ENCODE results near the gene SVIL. TPM values are rescaled to one million over a fixed set of nuclear protein-coding genes. Genes with fewer than 3 reads are reported as not detected.
A peak's percentile ranks its signal among the peaks of the same experiment; 100 is the strongest.

Gene SVIL
- total RNA-seq, 1 experiment from 2014 or later, result 166 TPM

DNA sequence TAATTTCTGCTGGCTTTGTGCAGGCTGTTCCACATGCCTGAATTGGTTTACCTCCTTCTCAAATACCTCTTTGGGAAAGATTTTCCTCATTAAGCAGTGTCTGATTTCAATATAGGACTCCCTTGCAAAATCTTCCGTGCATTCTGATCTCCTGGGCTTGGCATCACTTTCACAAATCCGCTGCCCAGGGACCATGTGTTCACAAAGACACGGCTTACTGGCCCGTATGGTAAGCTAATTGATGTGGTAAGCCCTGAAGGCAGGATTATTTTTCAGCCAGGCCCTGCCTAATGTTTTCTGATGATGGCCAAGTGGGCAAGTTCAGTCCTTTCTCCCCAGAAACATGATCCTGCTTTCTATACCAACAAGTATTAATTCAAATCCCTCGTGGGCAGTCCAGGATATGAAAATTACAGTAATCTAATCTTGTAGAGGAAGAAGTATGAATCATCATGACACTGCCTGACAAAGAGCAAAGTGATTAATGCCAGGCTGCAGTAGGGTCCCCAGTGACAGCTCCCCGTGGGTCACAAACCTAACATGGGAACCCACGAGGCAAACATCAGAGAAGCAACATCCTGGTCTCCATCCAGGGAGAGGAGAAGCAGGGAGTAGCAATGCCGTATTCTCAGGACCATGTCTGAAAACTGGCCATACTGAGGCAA is 11.6 kb upstream of the SVIL start:
- Histone ChIP-seq H3K4me2 (peak overlapping the region; percentile 14), H3K79me2 (ENCODE audit: low read depth) (peaks cover 79% of the 10 kb centered on the region), H3F3A (ENCODE audit: insufficient read depth, low read depth) (peaks cover 21% of the 10 kb centered on the region), H3K27ac (peak overlapping the region; percentile 51), H3K4me3 (no peak overlapping the region), H3K4me1 (replicated peaks; ENCODE audit: insufficient read depth) (peaks cover 39% of the 10 kb centered on the region), H4K20me1 (ENCODE audit: insufficient read depth) (no peaks in the 10 kb centered on the region), H3K27me3 (ENCODE audit: insufficient read depth, low read depth) (no peaks in the 10 kb centered on the region), H3K9me3 (ENCODE audit: insufficient read depth, low read depth) (no peaks in the 10 kb centered on the region), H3K36me3 (ENCODE audit: low read depth) (no peaks in the 10 kb centered on the region), H3K9me2 (ENCODE audit: insufficient read depth) (no peaks in the 10 kb centered on the region), H2AFZ (no peak overlapping the region)
- TF ChIP-seq, protein P1, sequence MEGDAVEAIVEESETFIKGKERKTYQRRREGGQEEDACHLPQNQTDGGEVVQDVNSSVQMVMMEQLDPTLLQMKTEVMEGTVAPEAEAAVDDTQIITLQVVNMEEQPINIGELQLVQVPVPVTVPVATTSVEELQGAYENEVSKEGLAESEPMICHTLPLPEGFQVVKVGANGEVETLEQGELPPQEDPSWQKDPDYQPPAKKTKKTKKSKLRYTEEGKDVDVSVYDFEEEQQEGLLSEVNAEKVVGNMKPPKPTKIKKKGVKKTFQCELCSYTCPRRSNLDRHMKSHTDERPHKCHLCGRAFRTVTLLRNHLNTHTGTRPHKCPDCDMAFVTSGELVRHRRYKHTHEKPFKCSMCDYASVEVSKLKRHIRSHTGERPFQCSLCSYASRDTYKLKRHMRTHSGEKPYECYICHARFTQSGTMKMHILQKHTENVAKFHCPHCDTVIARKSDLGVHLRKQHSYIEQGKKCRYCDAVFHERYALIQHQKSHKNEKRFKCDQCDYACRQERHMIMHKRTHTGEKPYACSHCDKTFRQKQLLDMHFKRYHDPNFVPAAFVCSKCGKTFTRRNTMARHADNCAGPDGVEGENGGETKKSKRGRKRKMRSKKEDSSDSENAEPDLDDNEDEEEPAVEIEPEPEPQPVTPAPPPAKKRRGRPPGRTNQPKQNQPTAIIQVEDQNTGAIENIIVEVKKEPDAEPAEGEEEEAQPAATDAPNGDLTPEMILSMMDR (conservative IDR thresholded peaks at IDR 0.05), result no peak
- no peak for TF ChIP-seq EZH2 (IDR thresholded peaks at IDR 0.05; ENCODE audit: low read depth)
- CTCF ChIA-PET, result no interaction called here
- BruUV-seq (replicated peaks), result no TSS peak
- peak; percentile 57 to 71 for DNase-seq
- POLR2A ChIA-PET (ENCODE audit: unreplicated experiment), result interaction anchor here (0.5 to 0.6 kb wide), 3 partner anchors 12 to 43 kb away, joined by 3 read pairs; no protein-coding TSS in a partner anchor
- intact Hi-C loops (cut with micrococcal nuclease; ENCODE audit: unreplicated experiment), result no loop called here

DNA sequence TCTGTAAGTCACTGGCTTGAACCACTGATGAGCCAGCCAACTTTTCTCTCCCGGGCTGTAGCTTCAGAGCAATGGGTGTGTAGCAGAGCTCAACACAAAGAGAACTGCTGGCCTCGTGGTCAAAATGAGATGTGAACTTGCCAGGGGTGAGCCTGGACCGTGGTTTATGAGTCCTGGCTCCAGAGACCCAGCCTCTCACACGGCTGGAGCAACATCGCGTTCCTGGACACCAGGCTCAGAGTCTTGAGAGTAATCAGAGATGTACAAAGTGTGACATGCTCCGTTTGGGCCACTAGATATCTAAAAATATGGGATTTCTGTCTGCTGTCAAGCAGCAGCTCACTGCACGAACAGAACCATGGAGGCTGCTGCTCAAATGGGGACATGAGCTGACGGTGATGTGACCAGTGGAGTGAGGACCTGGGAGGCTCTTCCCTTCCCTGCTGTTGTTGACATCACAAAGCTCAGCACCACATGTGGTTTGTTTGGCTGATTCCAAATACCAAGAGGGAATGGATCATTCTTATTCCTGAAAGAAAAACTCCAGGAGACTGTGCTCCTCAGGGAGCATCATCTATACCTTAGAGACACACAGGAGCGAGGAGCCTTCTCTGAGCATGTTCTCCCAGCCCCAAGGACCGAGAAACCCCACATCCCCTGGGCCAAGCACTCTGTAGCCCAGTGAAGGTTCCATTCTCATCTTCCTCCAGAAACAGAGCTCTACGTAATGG is 9.2 kb upstream of the SVIL start:
- no peak overlapping the region for H3K4me3 ChIP-seq
- no peaks in the 10 kb centered on the region for H3K9me3 ChIP-seq (ENCODE audit: insufficient read depth, low read depth)
- H2AFZ ChIP-seq, result no peak overlapping the region
- DNase-seq, result no peak
- H3K27ac ChIP-seq, result no peak overlapping the region
- H4K20me1 ChIP-seq (ENCODE audit: insufficient read depth), result no peaks in the 10 kb centered on the region
- H3F3A ChIP-seq (ENCODE audit: insufficient read depth, low read depth), result peaks cover 21% of the 10 kb centered on the region
- no peaks in the 10 kb centered on the region for H3K9me2 ChIP-seq (ENCODE audit: insufficient read depth)
- H3K4me1 ChIP-seq (replicated peaks; ENCODE audit: insufficient read depth), result peaks cover 32% of the 10 kb centered on the region
- H3K4me2 ChIP-seq, result no peak overlapping the region
- intact Hi-C loops (cut with micrococcal nuclease; ENCODE audit: unreplicated experiment), result no loop called here
- ChIA-PET CTCF (interaction anchor here (0.5 kb wide), 1 partner anchor 71 kb away, joined by 3 read pairs; no protein-coding TSS in a partner anchor), POLR2A (ENCODE audit: unreplicated experiment) (interaction anchor here (0.6 kb wide), 1 partner anchor 198 kb away, joined by 3 read pairs; no protein-coding TSS in a partner anchor)
- H3K36me3 ChIP-seq (ENCODE audit: low read depth), result no peaks in the 10 kb centered on the region
- peaks cover 64% of the 10 kb centered on the region for H3K79me2 ChIP-seq (ENCODE audit: low read depth)
- BruUV-seq (replicated peaks), result no TSS peak
- no peak for TF ChIP-seq EZH2 (IDR thresholded peaks at IDR 0.05; ENCODE audit: low read depth)
- TF ChIP-seq, protein P1 (conservative IDR thresholded peaks at IDR 0.05), result no peak
- no peaks in the 10 kb centered on the region for H3K27me3 ChIP-seq (ENCODE audit: insufficient read depth, low read depth)

DNA sequence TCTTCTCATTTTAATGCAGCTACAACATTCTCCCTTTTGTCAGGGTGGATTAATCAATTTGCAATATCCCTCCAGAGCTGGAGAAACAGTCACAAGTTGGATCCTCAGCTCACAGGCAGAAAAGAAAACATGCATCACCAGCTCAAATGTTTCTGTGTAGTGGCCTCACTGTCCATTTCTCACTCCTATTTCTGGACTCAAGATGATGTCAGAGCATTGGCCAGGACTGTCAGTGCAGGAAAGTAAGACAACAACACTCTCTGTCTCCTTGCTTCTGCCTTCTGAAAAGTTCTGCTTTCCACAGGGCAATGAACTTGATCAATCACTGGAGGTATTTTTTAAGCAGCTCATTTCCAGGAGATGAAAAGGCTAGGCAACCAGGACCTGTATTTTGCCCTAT is 8.2 kb upstream of the SVIL start:
- POLR2A ChIA-PET (ENCODE audit: unreplicated experiment), result interaction anchor here (0.6 kb wide), 1 partner anchor 199 kb away, joined by 3 read pairs; no protein-coding TSS in a partner anchor
- H3K9me2 ChIP-seq (ENCODE audit: insufficient read depth), result no peaks in the 10 kb centered on the region
- intact Hi-C loops (cut with micrococcal nuclease; ENCODE audit: unreplicated experiment), result no loop called here

More for the DNA sequence above, 8.2 kb upstream of the SVIL start:
- CTCF ChIA-PET, result interaction anchor here (0.5 kb wide), 1 partner anchor 71 kb away, joined by 3 read pairs; no protein-coding TSS in a partner anchor
- Histone ChIP-seq H3F3A (ENCODE audit: insufficient read depth, low read depth) (peaks cover 19% of the 10 kb centered on the region), H3K4me1 (replicated peaks; ENCODE audit: insufficient read depth) (peaks cover 23% of the 10 kb centered on the region), H3K27me3 (ENCODE audit: insufficient read depth, low read depth) (no peaks in the 10 kb centered on the region), H3K79me2 (ENCODE audit: low read depth) (peaks cover 59% of the 10 kb centered on the region), H4K20me1 (ENCODE audit: insufficient read depth) (no peaks in the 10 kb centered on the region), H3K36me3 (ENCODE audit: low read depth) (no peaks in the 10 kb centered on the region), H3K4me2 (no peak overlapping the region), H3K4me3 (no peak overlapping the region), H3K9me3 (ENCODE audit: insufficient read depth, low read depth) (no peaks in the 10 kb centered on the region), H2AFZ (no peak overlapping the region), H3K27ac (no peak overlapping the region)
- DNase-seq, result no peak
- TF ChIP-seq EZH2 (IDR thresholded peaks at IDR 0.05; ENCODE audit: low read depth), result no peak
- TF ChIP-seq, protein P1 (conservative IDR thresholded peaks at IDR 0.05), result no peak
- no TSS peak for BruUV-seq (replicated peaks)
